Spleen (tissue), 11 donors: ENCODE measurements around the gene OTUB1. TPM values are rescaled to one million over a fixed set of nuclear protein-coding genes. Genes with fewer than 3 reads are reported as not detected.

Source experiments
- DNase-seq: peaks from one replicate; pipeline ENCODE4 v3.0.0-alpha.2; 2020
- H3K27ac ChIP-seq, 8 donors: fragments of 200-600 bp; sonication (generic) in 7 of 8; 1 replicate in 4 of 8; 2 replicates in 4 of 8; pipeline versions ENCODE4 v1.5.0 to v1.8.0; 2016 to 2021; ENCODE audit warnings: inconsistent platforms in 4 of 8, mild to moderate bottlenecking in 4 of 8, moderate library complexity in 1 of 8
- H3K27me3 ChIP-seq, 7 donors: fragments of 200-600 bp; sonication (generic) in 6 of 7; replicated peaks in 1 of 7; 1 replicate in 4 of 7; 2 replicates in 3 of 7; pipeline versions ENCODE4 v1.5.0 to v1.8.0; 2016 to 2021; ENCODE audit warnings: inconsistent platforms in 3 of 7, mild to moderate bottlenecking in 1 of 7
- H3K36me3 ChIP-seq, 6 donors: fragments of 200-600 bp; sonication (generic) in 5 of 6; 1 replicate in 4 of 6; 2 replicates in 2 of 6; pipeline versions ENCODE4 v1.5.0 to v1.8.0; 2016 to 2021; ENCODE audit warnings: inconsistent platforms in 2 of 6
- H3K4me1 ChIP-seq, 6 donors: fragments of 200-600 bp; sonication (generic) in 5 of 6; 1 replicate in 3 of 6; 2 replicates in 3 of 6; pipeline versions ENCODE4 v1.5.0 to v1.8.0; 2016 to 2021; ENCODE audit warnings: inconsistent platforms in 3 of 6
- H3K4me3 ChIP-seq, 8 donors: fragments of 200-600 bp; sonication (generic) in 7 of 8; 1 replicate in 4 of 8; 2 replicates in 4 of 8; pipeline versions ENCODE4 v1.5.0 to v1.8.0; 2016 to 2021; ENCODE audit warnings: inconsistent platforms in 4 of 8, mild to moderate bottlenecking in 4 of 8, moderate library complexity in 2 of 8
- H3K9me3 ChIP-seq, 8 donors: fragments of 200-600 bp; sonication (generic) in 7 of 8; 1 replicate in 4 of 8; 2 replicates in 4 of 8; pipeline versions ENCODE4 v1.5.0 to v1.8.0; 2016 to 2021; ENCODE audit warnings: inconsistent platforms in 4 of 8
- POLR2A ChIP-seq, 3 donors: fragments of 450-650 bp; IDR thresholded peaks; one replicate each; pipeline ENCODE4 v1.5.1; 2017; ENCODE audit warnings: antibody characterized with exemption in 3 of 3, mild to moderate bottlenecking in 1 of 3
- POLR2AphosphoS5 ChIP-seq, 3 donors: sonication (generic); formaldehyde crosslinking; IDR thresholded peaks; one replicate each; pipeline ENCODE4 v1.5.1; 2017; ENCODE audit warnings: antibody characterized with exemption in 3 of 3
- WGBS, 5 donors: extraction: QIAGEN DNeasy Blood & Tissue Kit in 3 of 5; methylation state at CpG; one replicate each; pipeline versions ENCODE4 v1.1.5 to v1.1.7; 2013 to 2018; 5-methylcytosine and 5-hydroxymethylcytosine counted together
- intact Hi-C: fragments of 100-400 bp; cut with DNase I; formaldehyde crosslinking; loops from one replicate; pipeline ENCODE4 v1.15.0; 2023; ENCODE audit warnings: low total_unique reads
- polyA plus RNA-seq, 3 donors: library from polyadenylated mRNA; stranded (reverse); fragments of 200-250 nt; gene quantifications; one replicate each; pipeline ENCODE4 v1.2.1, GENCODE V29; 2013
- total RNA-seq, 7 donors: library from RNA; depleted of rRNA in 3 of 7; stranded (reverse); fragments of >200 nt in 3 of 7; fragmentation: NEBNext Ultra II Directional in 4 of 7; extraction: Animal tissue kit (Norgen Biotek cat#: 25700) in 4 of 7; gene quantifications; one replicate each; pipeline versions ENCODE4 v1.1.0 to v1.2.1, GENCODE V29; 2016 to 2021
- TF ChIP-seq, protein P1 (sequence below), 11 experiments: fragments of 200-600 bp in 7 of 11; fragments of 450-650 bp in 4 of 11; sonication (generic) in 4 of 11; IDR thresholded peaks in 8 of 11; conservative IDR thresholded peaks in 3 of 11; 1 replicate in 7 of 11; 2 replicates in 4 of 11; pipeline versions ENCODE4 v1.4.0 to v1.8.0; 2016 to 2021; ENCODE audit warnings: antibody characterized with exemption in 11 of 11, inconsistent platforms in 4 of 11, mild to moderate bottlenecking in 1 of 11
- donor health status: healthy with polysubstance abuse.
- donor health status: DM: no; HTN: no; CAD: no; lungs with moderate emphysema.
- donor health status: DM: no; HTN: no; CAD: no.
- donor health status: Bipolar disorder and iron deficiency.
- donor health status: healthy.
- donor health status: DM: no; HTN: no; CAD: no.
- donor health status: DM: yes; HTN: yes; CAD: no.

Gene OTUB1
- total and polyA plus RNA-seq, 10 donors, result 56.1 to 89.7 (median 63.5) TPM

DNA sequence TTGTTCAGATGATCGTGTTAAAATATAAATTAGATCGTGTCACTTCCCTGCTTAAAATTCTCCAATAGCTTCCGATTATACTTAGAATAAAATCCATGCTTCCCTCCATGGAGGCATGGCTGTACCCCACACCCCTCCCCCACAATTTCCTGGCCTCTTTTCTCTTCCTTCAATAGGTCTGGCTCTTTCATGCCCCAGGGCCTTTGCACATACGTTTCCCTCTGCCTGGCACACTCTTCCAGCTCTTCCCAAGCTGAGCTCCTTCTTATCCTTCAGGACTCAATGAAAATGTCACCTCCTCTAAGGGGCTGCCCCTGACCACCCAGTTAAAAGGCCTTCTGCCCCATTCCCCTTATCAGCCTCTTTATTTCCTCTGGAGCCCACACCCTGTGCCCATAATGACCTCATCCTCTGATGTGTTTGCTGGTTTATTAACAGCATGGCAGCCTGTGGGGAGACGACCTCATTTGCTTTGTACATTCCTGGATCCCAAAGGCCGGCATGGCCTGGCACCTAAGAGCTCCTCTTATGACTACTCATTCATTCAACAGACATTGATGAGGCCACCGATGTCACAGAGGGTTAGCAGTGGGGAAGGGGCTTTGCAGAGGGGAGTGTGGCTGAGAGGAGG, 40.5 kb downstream of the OTUB1 start:
- peaks cover 0 to 37% (median 0%) of the 10 kb centered on the region in 7 donors for H3K27me3 ChIP-seq
- TF ChIP-seq POLR2A (IDR thresholded peaks at IDR 0.05) (no peak), POLR2AphosphoS5 (IDR thresholded peaks at IDR 0.05) (no peak)
- TF ChIP-seq, protein P1, sequence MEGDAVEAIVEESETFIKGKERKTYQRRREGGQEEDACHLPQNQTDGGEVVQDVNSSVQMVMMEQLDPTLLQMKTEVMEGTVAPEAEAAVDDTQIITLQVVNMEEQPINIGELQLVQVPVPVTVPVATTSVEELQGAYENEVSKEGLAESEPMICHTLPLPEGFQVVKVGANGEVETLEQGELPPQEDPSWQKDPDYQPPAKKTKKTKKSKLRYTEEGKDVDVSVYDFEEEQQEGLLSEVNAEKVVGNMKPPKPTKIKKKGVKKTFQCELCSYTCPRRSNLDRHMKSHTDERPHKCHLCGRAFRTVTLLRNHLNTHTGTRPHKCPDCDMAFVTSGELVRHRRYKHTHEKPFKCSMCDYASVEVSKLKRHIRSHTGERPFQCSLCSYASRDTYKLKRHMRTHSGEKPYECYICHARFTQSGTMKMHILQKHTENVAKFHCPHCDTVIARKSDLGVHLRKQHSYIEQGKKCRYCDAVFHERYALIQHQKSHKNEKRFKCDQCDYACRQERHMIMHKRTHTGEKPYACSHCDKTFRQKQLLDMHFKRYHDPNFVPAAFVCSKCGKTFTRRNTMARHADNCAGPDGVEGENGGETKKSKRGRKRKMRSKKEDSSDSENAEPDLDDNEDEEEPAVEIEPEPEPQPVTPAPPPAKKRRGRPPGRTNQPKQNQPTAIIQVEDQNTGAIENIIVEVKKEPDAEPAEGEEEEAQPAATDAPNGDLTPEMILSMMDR (IDR thresholded peaks at IDR 0.05 in 8 of 11, conservative IDR thresholded peaks at IDR 0.05 in 3 of 11), result no peak
- no peaks in the 10 kb centered on the region for H3K36me3 ChIP-seq
- no peak overlapping the region for H3K27ac ChIP-seq
- H3K4me3 ChIP-seq, result no peak overlapping the region
- no peaks in the 10 kb centered on the region for H3K9me3 ChIP-seq
- no peak for DNase-seq
- peaks cover 4 to 31% (median 21%) of the 10 kb centered on the region in 6 donors for H3K4me1 ChIP-seq
- intact Hi-C loops, result no loop called here
- WGBS, 5 donors, result 82 to 89% (median 85%) methylated on average over 7 of the region's 7 CpGs

- TF ChIP-seq POLR2A (IDR thresholded peaks at IDR 0.05), result no peak
- TF ChIP-seq, protein P1 (IDR thresholded peaks at IDR 0.05 in 8 of 11, conservative IDR thresholded peaks at IDR 0.05 in 3 of 11), result peak in 1 of 11 experiments; percentile 12
- TF ChIP-seq POLR2AphosphoS5 (IDR thresholded peaks at IDR 0.05), result peak in 2 of 3 donors; percentile 5 to 46
- peak overlapping the region in 2 of 8 donors; percentile 4 to 43 for H3K4me3 ChIP-seq
- H3K36me3 ChIP-seq, result no peaks in the 10 kb centered on the region
- no peak for DNase-seq
- H3K27me3 ChIP-seq, result peaks cover 0 to 46% (median 0%) of the 10 kb centered on the region in 7 donors
- peaks cover 4 to 31% (median 21%) of the 10 kb centered on the region in 6 donors for H3K4me1 ChIP-seq
- 10 to 22% (median 19%) methylated on average over 20 of the region's 20 CpGs for WGBS, 5 donors
- no peaks in the 10 kb centered on the region for H3K9me3 ChIP-seq
- intact Hi-C loops, result no loop called here
- peak overlapping the region in 5 of 8 donors; percentile 17 to 67 (median 48) for H3K27ac ChIP-seq
These were observed 41.6 kb downstream of the OTUB1 start for GRCh38 chr11:64027651-64028397.

- Histone ChIP-seq H3K4me1 (peaks cover 4 to 31% (median 21%) of the 10 kb centered on the region in 6 donors), H3K27me3 (peaks cover 0 to 53% (median 7%) of the 10 kb centered on the region in 7 donors), H3K4me3 (peak overlapping the region in 2 of 8 donors; percentile 4 to 43), H3K9me3 (no peaks in the 10 kb centered on the region), H3K36me3 (no peaks in the 10 kb centered on the region), H3K27ac (peak overlapping the region in 5 of 8 donors; percentile 17 to 67 (median 48))
- intact Hi-C loops, result no loop called here
- 15 to 22% (median 16%) methylated on average over 15 to 22 of the region's 22 CpGs for WGBS, 5 donors
- TF ChIP-seq POLR2A (IDR thresholded peaks at IDR 0.05), result no peak
- TF ChIP-seq, protein P1 (IDR thresholded peaks at IDR 0.05 in 8 of 11, conservative IDR thresholded peaks at IDR 0.05 in 3 of 11), result no peak
- TF ChIP-seq POLR2AphosphoS5 (IDR thresholded peaks at IDR 0.05), result no peak
- DNase-seq, result no peak
These were observed 42.3 kb downstream of the OTUB1 start for GRCh38 chr11:64028398-64029115.
